ENCODE results near the gene OLFM2. TPM values are rescaled to one million over a fixed set of nuclear protein-coding genes. Genes with fewer than 3 reads are reported as not detected.

Gene OLFM2
- total RNA-seq, 3 donors from 2014 or later = 1.4 to 5.7 (median 1.9) TPM

DNA sequence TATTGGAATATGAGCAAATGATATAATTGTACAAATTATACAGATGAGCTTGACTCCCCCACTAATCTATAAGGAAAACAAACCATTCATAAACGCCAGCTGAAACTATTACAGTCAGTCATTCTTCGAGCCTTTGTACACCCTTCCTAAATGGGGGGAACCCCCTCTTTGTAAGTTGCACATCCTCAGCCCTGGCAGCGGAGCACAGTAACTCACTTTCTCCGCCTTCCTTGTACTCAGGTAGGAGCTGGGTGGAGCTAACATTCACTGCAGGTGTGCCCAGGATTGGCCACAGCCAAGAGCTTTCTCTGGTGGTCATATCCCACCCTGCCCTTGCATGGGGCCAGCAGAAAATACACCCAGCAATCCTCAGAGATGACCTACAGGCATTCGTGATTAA lies 72.6 kb downstream of the OLFM2 start:
- no peak for DNase-seq
- Histone ChIP-seq H3K4me1 (ENCODE audit: low read depth) (no peaks in the 10 kb centered on the region), H3K9me3 (no peaks in the 10 kb centered on the region), H3K4me3 (no peak overlapping the region), H3K36me3 (ENCODE audit: low read depth) (no peaks in the 10 kb centered on the region)
- TF ChIP-seq CTCF (IDR thresholded peaks at IDR 0.05) = no peak
- ATAC-seq = no peak
- intact Hi-C loops (cut with DNase I, micrococcal nuclease) = no loop called here

DNA sequence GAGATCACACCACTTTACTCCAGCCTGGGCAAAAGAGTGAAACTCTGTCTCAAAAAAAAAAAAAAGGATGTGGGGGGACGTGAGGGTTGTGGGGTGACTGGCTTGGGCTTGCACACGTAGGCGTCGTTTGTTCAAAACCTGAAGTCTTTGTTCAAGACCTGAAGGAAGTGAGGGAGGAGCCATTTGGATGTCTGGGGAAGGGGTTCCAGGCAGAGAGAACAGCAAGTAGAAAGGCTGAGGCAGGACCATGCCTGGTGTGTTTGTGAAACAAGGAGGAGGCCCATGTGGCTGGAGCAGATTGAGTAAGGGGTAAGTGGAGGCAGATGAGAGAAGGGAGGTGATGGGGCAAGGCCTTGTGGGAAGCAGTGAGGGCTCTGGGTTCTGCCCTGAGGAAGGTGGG lies 73.4 kb downstream of the OLFM2 start:
- intact Hi-C loops (cut with DNase I, micrococcal nuclease) = no loop called here
- no peaks in the 10 kb centered on the region for H3K36me3 ChIP-seq (ENCODE audit: low read depth)
- no peak overlapping the region for H3K4me3 ChIP-seq
- no peak for TF ChIP-seq CTCF (IDR thresholded peaks at IDR 0.05)
- H3K9me3 ChIP-seq = no peaks in the 10 kb centered on the region
- ATAC-seq (peak; percentile 49), DNase-seq (no peak)
- H3K4me1 ChIP-seq (ENCODE audit: low read depth) = no peaks in the 10 kb centered on the region

DNA sequence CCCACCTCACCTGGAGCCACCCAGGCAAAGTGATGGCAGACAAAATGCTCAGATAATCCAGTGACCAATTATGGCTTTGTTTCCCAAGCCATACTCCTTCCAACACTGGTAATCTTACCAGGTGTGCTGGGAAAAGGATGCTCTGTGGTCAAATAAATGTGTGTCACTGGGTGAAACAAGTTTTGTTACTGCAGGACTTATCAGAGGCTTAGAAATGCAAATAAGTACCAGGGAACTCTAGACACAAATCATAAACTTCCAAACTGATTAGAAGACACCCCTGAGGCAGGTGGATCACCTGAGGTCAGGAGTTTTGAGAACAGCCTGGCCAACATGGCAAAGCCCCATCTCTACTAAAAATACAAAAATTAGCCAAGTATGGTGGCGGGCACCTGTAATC lies 74.8 kb downstream of the OLFM2 start:
- H3K36me3 ChIP-seq (ENCODE audit: low read depth) = no peaks in the 10 kb centered on the region
- H3K9me3 ChIP-seq = no peaks in the 10 kb centered on the region
- no peak overlapping the region for H3K4me3 ChIP-seq
- DNase-seq (no peak), ATAC-seq (no peak)
- no peak for TF ChIP-seq CTCF (IDR thresholded peaks at IDR 0.05)
- intact Hi-C loops (cut with DNase I, micrococcal nuclease) = no loop called here
- H3K4me1 ChIP-seq (ENCODE audit: low read depth) = no peaks in the 10 kb centered on the region

DNA sequence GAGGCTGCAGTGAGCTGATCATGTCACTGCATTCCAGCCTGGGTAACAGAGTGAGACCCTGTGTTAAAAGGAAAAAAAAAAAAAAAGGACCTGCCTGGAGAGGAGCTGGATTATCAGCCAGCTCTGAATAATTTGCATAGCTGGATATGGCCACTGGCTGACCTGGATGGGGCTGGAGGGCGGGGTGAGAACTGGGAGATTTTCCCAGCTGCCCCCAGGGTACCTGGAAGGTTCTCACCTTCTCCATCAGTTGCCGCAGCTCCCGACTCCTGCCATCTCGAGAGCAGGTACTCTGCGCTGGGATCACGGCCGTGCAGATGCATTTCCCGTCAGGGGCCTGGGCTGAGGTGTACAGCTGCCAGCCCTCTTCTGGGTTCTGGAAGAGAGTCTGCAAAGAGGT lies 75.9 kb downstream of the OLFM2 start:
- Histone ChIP-seq H3K36me3 (ENCODE audit: low read depth) (no peaks in the 10 kb centered on the region), H3K4me3 (no peak overlapping the region), H3K9me3 (no peaks in the 10 kb centered on the region), H3K4me1 (ENCODE audit: low read depth) (no peaks in the 10 kb centered on the region)
- intact Hi-C loops (cut with DNase I, micrococcal nuclease) = no loop called here
- DNase-seq (no peak), ATAC-seq (no peak)
- TF ChIP-seq CTCF (IDR thresholded peaks at IDR 0.05) = no peak

DNA sequence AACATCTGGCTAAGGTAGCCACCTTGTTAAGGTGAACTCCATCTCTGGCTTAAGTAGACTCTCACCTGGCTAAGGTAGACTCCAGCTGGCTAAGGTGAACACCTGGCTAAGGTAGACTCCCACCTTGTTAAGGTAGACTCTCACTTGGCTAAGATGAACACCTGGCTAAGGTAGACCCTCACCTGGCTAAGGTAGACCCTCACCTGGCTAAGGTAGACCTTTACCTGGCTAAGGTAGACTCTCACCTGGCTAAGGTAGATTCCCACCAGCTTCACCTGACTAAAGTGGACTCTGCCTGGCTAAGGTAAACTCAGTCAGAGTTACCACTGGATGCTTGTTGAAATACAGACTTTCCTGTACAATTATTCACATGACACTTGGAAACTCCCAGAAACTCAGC lies 77.5 kb downstream of the OLFM2 start:
- no peak for DNase-seq
- intact Hi-C loops (cut with DNase I, micrococcal nuclease) = no loop called here

More for the DNA sequence above, 77.5 kb downstream of the OLFM2 start:
- no peak for TF ChIP-seq CTCF (IDR thresholded peaks at IDR 0.05)
- Histone ChIP-seq H3K4me1 (ENCODE audit: low read depth) (no peaks in the 10 kb centered on the region), H3K9me3 (no peaks in the 10 kb centered on the region), H3K36me3 (ENCODE audit: low read depth) (no peaks in the 10 kb centered on the region), H3K4me3 (no peak overlapping the region)
- no peak for ATAC-seq

Data from mucosa of descending colon (tissue), 3 donors.